ENCODE data around the gene QSER1.
"Not testable (repeated sequence)": the region's sequence is repeated elsewhere in the genome, so short reads cannot be mapped to it uniquely, and the experiment has no call there.

The QSER1 gene

DNA sequence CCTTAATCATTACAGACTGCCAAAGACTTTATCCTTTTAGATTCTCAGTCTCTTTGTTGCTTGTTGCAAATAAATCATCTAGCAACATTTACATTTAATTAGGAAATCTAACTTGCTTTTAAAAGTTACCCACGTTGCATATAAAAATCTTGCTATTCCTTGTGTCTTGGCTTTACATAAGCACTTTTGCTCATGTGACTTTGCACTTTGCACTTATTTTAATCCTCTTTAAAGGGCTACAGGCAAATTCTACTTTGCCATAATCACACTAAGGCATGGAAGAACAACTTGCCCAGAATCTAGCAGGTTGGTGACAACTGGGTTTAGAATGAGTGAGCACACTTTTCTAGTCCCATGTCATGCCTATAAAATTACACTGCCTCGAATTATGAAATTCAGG lies 37.0 kb upstream of the QSER1 start:
- Histone ChIP-seq H3K36me3 (no peaks in the 10 kb centered on the region), H3K27me3 (0 out of 2 replicates have a peak, but pooled peaks cover 2% of the 10 kb centered on the region), H3K9me3 (no peaks in the 10 kb centered on the region), H3K4me3 (ENCODE audit: low read depth, low read length) (no peak overlapping the region), H3K4me1 (no peaks in the 10 kb centered on the region)
- TF ChIP-seq, protein P1, sequence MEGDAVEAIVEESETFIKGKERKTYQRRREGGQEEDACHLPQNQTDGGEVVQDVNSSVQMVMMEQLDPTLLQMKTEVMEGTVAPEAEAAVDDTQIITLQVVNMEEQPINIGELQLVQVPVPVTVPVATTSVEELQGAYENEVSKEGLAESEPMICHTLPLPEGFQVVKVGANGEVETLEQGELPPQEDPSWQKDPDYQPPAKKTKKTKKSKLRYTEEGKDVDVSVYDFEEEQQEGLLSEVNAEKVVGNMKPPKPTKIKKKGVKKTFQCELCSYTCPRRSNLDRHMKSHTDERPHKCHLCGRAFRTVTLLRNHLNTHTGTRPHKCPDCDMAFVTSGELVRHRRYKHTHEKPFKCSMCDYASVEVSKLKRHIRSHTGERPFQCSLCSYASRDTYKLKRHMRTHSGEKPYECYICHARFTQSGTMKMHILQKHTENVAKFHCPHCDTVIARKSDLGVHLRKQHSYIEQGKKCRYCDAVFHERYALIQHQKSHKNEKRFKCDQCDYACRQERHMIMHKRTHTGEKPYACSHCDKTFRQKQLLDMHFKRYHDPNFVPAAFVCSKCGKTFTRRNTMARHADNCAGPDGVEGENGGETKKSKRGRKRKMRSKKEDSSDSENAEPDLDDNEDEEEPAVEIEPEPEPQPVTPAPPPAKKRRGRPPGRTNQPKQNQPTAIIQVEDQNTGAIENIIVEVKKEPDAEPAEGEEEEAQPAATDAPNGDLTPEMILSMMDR (IDR thresholded peaks at IDR 0.05; ENCODE audit: low read depth, low read length) = no peak
- no peak for DNase-seq

DNA sequence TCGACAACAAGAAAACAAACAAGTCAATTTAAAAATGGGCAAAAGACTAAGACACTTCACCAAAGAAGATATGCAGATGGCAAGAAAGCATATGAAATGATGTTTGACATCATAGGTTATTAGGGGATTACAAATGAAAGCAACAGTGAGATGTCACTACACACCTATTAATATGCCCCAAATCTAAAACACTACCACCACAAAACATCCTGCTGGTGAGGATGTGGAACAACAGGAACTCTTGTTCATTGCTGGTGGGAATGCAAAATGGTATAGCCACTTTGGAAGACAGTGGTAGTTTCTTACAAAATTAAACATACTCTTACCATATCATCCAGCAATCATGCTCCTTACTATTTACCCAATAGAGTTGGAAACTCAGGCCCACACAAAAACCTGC lies 33.9 kb upstream of the QSER1 start:
- H3K36me3 ChIP-seq = no peaks in the 10 kb centered on the region
- no peak overlapping the region for H3K4me3 ChIP-seq (ENCODE audit: low read depth, low read length)
- DNase-seq = no peak
- TF ChIP-seq, protein P1 (IDR thresholded peaks at IDR 0.05; ENCODE audit: low read depth, low read length) = 0 out of 2 replicates have a peak, but pooled peaks have one; percentile 10
- H3K27me3 ChIP-seq = 0 out of 2 replicates have a peak, but pooled peaks cover 2% of the 10 kb centered on the region
- no peaks in the 10 kb centered on the region for H3K4me1 ChIP-seq
- no peaks in the 10 kb centered on the region for H3K9me3 ChIP-seq

DNA sequence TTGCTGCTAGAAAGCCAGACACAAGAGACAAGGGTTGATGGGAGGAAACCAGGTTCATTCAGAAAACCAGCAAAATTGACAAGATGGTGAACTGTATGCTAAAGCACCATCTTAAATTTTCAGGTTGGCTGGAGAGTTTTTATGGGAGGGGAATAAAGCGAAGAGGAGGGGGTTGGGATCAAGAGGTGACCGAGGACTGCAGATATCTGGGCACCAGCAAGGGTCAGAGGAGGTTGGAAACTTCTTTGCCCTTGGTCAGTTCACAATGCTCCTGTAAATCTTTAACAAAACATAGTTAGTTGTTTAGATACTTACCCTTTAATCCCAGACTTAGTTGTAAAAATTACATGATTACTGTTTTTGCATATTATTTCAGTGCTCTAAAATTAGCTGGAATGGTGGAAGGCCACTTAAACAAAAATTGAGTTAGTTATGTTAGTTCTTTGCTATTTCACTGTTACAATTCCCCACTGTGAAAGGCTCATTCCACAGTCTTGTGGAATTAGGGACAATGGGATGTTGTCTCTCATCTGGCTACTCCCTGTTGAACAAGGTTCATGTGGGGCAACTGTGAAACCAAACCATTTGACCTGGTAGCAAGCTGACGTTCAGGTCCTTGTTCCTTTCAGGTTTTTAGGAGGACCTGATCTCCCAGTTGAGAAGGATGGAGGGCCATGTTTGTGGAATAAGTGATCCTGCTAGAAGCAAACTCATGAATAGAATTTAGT lies 30.6 kb upstream of the QSER1 start:
- TF ChIP-seq, protein P1 (IDR thresholded peaks at IDR 0.05; ENCODE audit: low read depth, low read length) = no peak
- Histone ChIP-seq H3K4me1 (no peaks in the 10 kb centered on the region), H3K36me3 (no peaks in the 10 kb centered on the region), H3K9me3 (no peaks in the 10 kb centered on the region), H3K27me3 (0 out of 2 replicates have a peak, but pooled peaks cover 2% of the 10 kb centered on the region), H3K4me3 (ENCODE audit: low read depth, low read length) (no peak overlapping the region)
- no peak for DNase-seq

DNA sequence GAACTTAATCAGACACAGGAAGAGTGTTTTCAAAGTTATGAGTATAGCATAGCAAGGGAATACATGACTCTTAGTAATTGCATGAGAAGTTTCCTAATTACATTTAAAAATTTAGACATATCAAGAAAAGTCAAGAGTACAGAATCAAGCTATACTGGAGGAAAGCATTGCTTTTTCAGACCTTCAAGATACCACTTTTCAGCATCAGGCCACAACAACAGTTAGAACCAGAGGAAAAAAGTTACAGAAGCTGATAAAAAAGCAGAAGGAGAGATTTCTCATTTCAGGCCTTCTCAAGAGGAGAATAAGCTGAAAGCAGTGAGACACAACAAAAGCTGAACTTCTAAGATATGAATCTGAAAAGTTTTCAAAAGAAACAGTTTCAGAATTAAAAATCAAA lies 28.1 kb upstream of the QSER1 start:
- H3K27me3 ChIP-seq = no peaks in the 10 kb centered on the region
- TF ChIP-seq, protein P1 (IDR thresholded peaks at IDR 0.05; ENCODE audit: low read depth, low read length) = no peak
- no peaks in the 10 kb centered on the region for H3K9me3 ChIP-seq
- no peaks in the 10 kb centered on the region for H3K4me1 ChIP-seq
- no peaks in the 10 kb centered on the region for H3K36me3 ChIP-seq
- no peak for DNase-seq
- H3K4me3 ChIP-seq (ENCODE audit: low read depth, low read length) = no peak overlapping the region

DNA sequence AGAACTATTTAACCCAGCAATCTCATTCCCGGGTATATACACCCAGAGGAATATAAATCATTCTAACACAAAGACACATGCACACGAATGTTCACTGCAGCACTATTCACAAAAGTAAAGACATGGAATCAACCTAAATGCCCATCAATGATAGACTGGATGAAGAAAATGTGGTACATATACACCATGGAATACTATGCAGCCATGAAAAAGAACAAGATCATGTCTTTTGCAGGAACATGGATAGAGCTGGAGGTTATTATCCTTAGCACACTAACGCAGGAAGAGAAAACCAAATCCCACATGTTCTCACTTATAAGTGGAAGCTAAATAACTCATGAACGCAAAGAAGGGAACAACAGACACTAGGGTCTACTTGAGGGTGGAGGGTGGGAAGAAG lies 23.9 kb upstream of the QSER1 start:
- H3K9me3 ChIP-seq; DNase-seq; H3K36me3 ChIP-seq; H3K4me3 ChIP-seq (ENCODE audit: low read depth, low read length); H3K4me1 ChIP-seq; H3K27me3 ChIP-seq: not testable (repeated sequence)

DNA sequence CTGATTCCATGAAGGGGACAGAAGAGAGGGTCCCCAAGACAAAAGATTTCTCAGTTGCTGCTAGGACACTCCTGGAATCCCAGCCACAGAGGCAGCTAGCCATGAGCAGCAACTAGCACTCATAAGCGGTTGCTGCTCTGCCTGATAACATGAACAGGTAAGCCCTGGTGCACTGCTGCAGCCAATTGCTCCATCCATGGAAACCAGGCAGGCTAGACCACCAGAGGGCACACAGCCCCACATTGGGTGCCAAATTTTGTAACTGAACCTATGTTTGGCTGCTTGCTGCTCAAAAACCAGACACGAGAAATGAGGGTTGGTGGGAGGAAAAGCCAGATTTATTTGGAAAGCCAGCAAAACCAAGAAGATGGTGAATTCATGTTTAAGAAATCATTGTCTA lies 21.9 kb upstream of the QSER1 start:
- Histone ChIP-seq H3K4me3 (ENCODE audit: low read depth, low read length) (no peak overlapping the region), H3K36me3 (no peaks in the 10 kb centered on the region), H3K4me1 (no peaks in the 10 kb centered on the region), H3K27me3 (peaks cover 4% of the 10 kb centered on the region), H3K9me3 (no peaks in the 10 kb centered on the region)
- TF ChIP-seq, protein P1 (IDR thresholded peaks at IDR 0.05; ENCODE audit: low read depth, low read length) = peak; percentile 51
- peak; percentile 30 for DNase-seq
